Cardiac fibroblast (primary cell): ENCODE measurements around the gene FGFBP3.

Experiments used
- DNase-seq, 2 donors: peaks; one replicate each; pipeline versions ENCODE4 v3.0.0 to v3.0.0-alpha.2; 2010; ENCODE audit warnings: low read depth in 2 of 2
- H3K4me3 ChIP-seq, 2 donors: replicated peaks in 1 of 2; 1 replicate in 1 of 2; 2 replicates in 1 of 2; pipeline ENCODE4 v1.5.1; 2011; ENCODE audit warnings: low read depth in 2 of 2, low read length in 2 of 2, mild to moderate bottlenecking in 2 of 2, moderate library complexity in 1 of 2
- CTCF ChIP-seq: IDR thresholded peaks from one replicate; pipeline ENCODE4 v1.5.1; 2011; ENCODE audit warnings: low read depth, mild to moderate bottlenecking, low read length, inconsistent platforms

FGFBP3 gene

GRCh38 chr10:91860885-91861284, 48.4 kb downstream of the FGFBP3 start:
- TF ChIP-seq CTCF = no peak
- H3K4me3 ChIP-seq = no peak overlapping the region
- no peak for DNase-seq

- no peak overlapping the region for H3K4me3 ChIP-seq
Observed at GRCh38 chr10:91856637-91857036, 52.6 kb downstream of the FGFBP3 start.

More at GRCh38 chr10:91856637-91857036, 52.6 kb downstream of the FGFBP3 start:
- DNase-seq = peak; percentile 33 to 36
- TF ChIP-seq CTCF = peak; percentile 34
